NCI-H2196 (cell line): ENCODE data around the gene NEB.
A peak's percentile ranks its signal among the peaks of the same experiment; 100 is the strongest.

Source experiments
- DNase-seq: peaks from one replicate; lab custom pipeline; 2025; ENCODE audit not compliant: unreplicated experiment; lab: John Stamatoyannopoulos, UW

Gene NEB, protein sequence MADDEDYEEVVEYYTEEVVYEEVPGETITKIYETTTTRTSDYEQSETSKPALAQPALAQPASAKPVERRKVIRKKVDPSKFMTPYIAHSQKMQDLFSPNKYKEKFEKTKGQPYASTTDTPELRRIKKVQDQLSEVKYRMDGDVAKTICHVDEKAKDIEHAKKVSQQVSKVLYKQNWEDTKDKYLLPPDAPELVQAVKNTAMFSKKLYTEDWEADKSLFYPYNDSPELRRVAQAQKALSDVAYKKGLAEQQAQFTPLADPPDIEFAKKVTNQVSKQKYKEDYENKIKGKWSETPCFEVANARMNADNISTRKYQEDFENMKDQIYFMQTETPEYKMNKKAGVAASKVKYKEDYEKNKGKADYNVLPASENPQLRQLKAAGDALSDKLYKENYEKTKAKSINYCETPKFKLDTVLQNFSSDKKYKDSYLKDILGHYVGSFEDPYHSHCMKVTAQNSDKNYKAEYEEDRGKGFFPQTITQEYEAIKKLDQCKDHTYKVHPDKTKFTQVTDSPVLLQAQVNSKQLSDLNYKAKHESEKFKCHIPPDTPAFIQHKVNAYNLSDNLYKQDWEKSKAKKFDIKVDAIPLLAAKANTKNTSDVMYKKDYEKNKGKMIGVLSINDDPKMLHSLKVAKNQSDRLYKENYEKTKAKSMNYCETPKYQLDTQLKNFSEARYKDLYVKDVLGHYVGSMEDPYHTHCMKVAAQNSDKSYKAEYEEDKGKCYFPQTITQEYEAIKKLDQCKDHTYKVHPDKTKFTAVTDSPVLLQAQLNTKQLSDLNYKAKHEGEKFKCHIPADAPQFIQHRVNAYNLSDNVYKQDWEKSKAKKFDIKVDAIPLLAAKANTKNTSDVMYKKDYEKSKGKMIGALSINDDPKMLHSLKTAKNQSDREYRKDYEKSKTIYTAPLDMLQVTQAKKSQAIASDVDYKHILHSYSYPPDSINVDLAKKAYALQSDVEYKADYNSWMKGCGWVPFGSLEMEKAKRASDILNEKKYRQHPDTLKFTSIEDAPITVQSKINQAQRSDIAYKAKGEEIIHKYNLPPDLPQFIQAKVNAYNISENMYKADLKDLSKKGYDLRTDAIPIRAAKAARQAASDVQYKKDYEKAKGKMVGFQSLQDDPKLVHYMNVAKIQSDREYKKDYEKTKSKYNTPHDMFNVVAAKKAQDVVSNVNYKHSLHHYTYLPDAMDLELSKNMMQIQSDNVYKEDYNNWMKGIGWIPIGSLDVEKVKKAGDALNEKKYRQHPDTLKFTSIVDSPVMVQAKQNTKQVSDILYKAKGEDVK (N-terminal part only)

DNA sequence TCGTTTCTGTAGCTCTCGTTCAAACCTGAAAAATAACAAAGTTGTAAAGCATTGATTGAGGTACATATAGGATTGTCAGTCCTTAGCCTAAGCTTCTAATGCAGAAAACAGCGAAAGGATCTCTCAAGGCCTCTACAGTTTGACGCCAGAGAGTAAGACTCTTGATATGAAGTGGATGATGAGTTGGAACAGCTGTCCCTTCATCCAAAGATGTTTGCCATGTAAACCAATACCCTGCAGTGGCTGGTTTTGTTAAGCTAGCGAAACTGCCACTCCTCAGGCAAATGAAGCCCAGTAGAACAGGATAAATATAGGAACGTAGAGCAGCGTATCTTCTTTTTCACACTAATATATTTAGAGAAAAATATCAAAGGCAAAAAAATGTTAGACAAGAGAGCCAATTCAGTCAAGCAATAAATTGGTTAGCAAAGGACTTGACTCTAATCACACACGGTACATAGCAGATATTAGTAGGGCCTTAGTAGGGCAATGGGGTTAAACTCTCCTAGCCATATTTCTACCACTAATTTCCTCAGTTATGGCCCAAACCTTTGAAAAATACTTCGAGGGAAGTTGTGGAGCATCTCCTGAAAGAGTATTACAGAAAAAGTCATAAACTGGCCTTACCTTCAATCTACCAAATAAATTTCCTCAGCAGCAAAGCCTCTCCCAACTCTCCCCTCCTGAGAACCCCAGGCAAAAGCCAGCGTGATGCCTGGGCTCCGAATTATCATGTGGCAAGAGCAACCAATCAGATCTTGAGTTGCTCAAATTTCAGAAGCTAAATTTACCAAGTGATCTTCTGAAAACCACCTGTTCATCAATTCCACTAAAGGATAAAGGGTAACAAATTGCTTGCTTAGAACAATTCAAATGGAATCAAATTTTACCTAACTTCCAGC is at the start of gene NEB:
Gene NEB (minus strand): TSS at position 706 of the 902 bp plus-strand sequence. CDS start 1,320 bp downstream, outside the sequence.
- DNase-seq: peak; percentile 58

DNA sequence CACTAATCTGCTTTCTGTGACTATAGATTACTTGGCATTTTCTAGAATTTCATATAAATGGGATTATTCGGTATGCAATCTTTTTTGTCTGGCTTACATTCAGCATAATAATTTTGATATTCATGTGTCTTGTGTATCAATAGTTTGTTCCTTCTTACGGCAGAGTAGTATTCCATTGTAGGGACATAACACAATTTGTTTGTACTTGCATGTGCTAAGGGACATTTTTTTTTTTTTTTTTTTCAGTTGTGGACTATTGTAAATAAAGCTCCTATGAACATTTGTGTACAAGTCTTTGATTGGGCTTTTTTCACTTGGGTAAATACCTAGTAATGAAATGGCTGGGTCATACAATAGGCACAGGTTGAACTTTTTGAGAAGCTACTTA is 48.9 kb upstream of the NEB start:
- DNase-seq: no peak

DNA sequence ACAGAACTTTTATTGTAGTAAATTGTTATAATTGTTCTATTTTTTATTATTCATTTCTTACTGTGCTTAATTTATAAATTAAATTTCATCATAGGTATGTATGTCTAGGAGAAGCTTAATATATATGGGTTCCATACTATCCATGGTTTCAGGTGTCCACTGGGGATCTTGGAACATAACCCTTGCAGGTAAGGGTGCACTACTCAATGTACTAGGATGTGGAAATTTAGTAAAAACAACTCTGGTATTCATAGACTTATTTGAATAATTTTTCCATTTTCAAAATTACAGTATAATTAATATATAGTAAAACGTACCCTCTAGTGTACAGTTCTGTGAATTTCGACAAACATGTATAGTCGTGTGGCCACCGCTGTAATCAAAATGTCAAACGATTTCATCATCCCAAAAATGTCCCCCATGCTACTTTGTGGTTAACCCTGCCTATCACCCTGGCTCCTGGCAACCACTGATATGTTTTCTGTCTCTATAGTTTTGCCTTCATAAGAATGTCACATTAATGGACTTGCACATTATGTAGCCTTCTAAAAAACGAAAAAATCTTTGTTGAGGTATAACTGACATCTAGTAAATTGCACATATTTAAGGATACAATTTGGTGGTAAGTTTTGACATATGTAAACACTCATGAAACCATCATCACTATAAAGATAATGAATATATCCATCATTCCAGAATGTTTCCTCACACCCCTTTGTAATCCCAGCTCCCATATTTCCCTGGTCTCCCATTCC is 48.3 kb upstream of the NEB start:
- no peak for DNase-seq

DNA sequence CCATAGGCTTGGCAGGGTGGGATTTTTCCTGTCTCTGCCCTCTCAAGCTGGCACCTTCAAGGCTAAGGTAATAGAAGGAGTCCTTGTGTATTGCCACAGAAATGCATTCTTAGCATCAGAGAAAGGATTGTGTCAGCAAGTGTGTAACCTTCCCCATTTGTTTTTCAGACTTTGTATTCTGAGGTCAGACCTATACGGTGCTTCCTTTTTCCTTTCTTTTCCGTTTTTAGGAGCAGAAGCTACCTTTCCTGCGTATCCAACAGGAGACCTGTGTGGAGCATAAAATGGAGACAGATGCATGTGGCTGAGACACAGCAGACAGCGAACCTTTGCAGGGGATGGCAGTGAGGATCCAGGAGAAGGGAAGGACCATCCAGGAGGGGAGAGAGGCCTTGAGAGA is 47.4 kb upstream of the NEB start:
- no peak for DNase-seq

DNA sequence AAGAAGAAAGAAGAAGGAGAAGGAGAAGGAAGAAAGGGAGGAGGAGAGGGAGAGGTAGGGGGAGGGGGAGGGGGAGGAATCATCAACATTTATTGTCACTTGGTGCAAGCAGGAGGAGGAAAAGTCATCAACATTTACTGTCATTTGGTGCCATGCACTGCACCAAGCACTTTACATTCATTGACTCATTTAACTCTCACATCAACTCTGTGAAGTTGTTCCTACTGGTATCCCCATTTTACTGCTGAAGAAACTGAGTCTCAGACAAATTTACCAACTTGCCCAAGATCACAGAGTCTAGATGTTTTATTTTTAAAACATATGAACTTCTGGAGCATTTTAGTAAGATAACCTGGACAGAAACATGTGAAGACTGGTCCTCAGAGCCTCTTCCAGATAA is 46.7 kb upstream of the NEB start:
- DNase-seq: no peak

DNA sequence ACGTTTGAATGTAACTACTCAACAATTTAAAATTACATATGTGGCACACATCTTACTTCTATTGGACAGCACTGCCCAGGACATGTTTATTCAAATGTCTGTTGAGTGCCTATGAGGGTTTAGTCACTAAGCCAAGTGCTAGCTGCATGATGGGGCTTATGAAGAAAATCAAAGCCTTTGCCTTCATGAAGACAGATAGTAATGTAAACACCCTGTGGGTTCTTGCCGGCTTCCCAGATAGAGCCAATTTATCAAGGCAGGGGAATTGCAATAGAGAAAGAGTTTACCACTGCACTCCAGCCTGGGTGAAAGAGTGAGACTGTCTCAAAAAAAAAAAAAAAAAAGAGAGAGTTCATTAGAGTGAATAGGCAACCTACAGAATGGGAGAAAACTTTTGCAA is 43.7 kb upstream of the NEB start:
- no peak for DNase-seq

DNA sequence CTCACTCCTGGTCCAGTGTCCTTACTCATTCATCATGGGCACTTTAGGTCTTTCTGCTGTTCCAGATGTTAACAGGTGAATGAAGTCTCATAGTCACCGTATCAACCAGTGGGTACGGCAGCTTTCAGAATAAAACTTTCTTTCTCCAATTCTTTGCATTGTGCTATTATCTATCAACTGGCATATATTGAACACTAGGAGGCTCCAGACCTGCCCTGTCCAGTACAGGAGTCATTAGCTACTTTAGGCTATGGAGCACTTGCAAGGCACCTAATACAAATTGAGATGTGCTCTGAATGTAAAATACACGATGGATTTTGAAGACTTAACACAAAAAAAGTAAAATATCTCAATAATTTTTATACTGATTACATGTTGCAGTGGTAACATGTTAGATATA is 43.2 kb upstream of the NEB start:
- no peak for DNase-seq

DNA sequence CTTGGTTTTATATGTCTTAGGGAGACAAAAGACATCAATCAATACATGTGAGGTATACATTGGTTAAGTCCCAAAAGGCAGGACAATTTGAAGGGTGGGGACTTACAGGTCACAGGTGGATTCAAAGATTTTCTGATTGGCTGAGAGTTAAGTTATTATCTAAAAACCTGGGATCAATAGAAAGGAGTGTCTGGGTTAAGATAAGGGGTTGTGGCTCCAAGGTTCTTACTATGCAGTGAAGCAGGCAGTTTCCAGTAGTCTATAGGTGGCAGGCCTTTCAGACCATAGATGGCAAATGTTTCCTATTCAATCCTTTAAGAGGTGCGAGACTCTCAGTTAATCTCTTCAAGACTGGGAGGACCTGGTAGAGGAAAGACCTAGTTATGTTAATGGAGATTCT is 42.1 kb upstream of the NEB start:
- DNase-seq: no peak

DNA sequence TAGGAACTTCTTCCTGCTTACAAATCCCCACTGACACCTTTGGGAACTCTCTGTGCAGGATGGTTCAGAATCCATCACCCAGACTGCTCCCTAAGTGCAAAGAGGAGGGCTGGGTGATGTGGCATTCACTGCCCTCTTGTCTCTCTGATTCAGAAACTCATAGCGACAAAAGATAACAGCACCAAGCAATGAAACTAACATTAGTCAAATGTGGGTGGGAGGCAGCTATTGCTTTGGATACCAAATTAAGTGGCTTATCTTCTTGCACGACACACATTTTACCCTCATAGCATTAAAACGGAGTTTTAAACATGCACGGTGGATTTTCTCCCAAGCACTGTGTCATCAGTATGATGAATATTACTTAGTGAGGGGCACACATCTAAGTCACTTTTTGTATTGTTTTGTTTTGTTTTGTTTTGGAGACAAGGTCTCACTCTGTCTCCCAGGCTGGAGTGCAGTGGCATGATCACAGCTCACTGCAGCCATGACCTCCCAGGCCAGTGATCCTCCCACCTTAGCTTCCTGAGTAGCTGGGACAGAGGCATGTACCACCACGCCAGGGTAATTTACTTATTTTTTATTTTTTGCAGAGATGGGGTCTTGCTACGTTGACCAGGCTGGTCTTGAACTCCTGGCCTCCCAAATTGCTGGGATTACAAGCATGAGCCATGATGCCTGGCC is 40.9 kb upstream of the NEB start:
- no peak for DNase-seq

DNA sequence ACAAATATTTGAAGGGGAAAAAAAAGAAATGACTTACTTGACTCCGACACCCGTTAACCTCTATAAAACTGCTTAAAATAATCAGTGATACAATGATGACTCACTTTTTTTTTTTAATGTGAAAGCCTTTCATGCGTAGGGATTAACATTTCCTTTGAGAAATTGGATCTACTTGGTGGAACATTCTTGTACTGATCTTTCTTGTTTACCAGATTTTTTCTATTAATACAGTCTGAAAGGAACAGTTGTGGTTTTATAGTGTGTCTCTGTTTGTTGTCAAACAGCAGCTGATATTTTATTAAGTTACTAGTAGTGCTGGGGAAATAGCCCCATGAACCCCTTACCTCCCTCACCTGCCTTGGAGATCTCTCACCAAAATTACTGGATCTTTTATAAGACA is 40.2 kb upstream of the NEB start:
- no peak for DNase-seq

DNA sequence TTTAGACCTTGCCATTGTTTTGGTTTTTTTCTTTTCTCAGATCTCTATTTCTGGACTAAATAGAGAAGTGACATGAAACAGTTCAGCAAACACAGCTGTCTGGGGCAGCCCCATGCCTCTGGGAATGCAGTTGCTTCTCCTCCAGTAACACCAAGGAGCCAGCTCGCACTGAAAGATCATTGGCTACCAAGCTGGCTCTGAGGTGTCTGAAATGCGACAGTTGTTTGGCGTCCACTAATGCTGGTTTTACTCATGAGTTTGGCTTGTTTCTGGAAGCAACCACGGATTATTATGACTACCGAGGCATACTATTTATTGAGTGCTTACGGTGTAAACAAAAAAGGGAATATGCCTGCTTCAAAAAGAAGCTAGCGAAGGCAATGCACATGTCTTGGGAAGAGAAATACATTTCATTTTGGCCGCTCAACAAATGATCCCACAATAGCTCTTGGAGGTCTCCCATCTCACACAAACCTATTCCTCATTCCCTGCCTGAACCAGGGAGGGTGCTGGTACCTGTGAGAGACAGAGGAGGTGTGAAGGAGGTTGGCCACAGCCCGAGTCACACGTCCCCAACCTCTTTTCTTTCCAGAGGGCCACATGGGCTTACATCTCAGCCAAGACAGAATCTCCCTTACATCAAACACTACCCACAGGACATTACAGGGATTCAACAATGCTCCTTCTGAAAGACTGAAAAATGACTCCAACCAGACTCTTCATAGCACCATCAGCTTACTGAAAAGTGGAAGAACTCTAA is 37.5 kb upstream of the NEB start:
- no peak for DNase-seq

DNA sequence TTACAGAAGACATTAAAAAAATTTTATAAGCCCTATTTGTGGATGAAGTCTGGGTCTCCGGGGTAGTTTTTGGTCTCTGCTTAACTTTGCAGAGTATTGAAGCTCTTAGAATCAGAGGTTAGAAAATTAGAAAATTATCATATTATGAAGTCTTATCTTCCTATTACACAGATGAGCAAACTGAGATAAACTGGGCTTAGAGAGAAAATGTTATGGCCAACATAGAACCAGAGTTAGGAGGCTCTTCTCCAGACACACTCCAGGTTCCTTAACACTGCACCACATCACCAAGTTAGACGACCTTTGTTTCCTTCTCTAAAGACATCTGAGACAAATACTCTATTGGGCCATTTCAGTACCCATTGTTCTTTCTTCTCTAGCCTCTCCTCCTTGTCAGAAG is 36.7 kb upstream of the NEB start:
- no peak for DNase-seq

DNA sequence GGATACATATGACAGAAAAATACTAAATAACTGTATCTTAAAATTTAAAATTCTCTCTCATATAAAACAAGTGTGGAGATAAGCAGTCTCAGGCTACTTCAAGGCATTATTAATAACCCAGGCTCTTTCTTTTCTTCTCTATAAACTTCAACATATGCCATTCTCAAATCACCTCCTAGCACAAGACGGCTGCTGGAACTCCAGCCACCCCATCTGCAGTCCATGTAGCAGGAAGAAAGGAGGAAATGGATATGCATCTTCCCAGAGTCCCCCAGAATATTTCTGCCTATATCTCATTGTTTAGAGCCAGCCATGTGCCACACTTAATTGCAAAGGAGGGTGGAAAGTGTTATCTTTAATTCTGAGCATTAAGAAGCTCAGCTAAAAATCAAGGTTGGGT is 35.3 kb upstream of the NEB start:
- DNase-seq: no peak

DNA sequence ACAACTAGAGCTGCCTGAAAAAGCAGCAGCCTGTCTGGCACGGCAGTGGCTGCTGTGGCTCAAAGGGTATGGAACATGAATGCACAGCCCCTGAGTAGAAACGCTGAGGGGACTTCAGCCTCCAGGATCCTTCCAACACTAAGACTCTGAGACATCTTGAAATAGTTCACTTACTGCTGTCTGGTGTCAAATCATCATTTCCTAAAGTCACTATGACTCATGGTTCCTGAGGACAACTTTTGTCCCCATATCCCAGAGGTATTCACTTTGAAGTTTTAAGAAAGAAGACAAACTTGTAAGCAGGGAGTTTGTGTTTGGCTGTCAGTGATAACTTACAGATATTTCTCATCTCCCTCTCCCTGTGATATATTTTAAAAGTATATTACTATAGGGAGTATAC is 33.3 kb upstream of the NEB start:
- no peak for DNase-seq

DNA sequence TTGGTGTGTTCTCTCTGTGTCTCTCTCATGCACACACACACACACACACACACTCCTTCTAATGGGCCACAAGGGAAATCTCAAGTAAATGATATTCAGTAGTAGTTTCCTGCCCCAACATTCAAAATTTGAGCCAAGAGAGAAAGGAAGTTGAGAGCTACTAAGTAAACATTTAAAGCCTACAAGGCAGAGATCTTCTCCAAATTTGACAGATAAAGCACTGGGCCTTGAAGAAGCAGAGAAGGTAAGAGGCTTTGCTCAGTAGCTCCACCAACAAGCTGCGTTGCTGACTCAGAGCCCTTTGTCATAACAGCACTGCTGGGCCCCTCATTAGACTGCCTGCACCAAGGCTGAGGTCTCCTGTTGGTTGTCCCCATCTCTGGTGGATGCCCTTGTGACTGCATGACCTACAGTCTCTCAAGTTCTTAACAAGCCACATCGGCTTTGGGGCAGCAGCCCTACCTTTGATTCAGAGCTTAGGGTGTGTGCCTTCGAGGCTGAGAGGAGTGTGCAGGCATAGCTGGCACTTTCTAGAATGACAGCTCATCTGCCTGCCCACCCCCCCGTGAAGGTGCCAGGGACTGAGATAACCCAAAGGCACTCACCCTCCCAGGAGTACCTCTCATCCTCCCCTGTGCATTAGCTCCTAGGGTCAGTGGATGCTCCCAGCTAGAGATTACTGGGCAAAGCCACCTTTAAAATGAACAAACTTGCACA is 32.3 kb upstream of the NEB start:
- no peak for DNase-seq

DNA sequence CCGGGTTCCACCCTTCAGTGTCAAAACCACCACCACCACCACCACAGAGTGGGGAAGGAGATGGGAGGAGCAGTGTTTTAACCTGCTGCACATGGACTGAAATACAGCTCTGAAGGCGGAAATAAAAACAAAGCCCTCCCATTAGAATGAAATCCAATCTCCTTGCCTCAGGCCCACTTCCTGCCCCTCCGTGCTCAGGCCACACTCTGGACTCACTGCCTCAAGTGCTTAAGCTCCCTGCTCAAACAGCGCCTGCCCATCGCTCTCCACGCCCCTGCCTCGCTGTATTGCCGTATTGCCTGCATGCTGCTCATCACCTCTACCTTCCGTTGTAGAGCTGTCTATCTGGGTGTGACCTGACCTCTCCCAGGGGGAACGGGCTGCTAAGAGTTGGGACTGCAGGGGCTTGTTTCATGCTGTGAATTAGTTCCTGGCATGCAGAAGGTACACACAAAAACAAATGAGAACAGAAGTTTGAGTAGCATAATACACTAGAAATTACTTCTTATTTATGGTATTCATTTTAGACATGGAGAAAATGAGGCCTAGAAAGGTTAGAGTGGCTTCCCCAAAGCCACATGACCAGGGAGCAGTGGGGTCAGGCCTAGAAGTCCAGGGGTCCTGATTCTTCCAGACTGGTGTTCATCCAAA is 31.6 kb upstream of the NEB start:
- DNase-seq: no peak

DNA sequence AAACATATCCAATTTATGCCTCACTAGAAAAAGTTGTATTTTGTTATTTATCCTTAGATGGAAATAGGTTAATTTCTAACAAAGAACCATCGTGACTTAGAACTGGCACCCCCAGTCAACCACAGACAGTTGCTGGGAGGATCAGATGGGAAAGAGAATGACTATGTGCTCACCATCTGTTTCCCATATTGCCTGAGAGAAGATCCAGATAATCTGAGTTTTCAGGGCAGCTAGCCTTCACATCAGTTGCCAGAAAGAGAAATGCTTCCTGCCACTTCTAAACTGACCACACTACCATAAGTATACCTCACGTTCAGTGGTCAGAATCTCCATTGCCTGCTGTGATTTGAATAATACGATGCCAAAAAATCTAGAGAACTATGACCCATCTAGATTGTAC is 28.4 kb upstream of the NEB start:
- no peak for DNase-seq
